BLaER1 treated with 17β-estradiol and CSF1 and Interleukin-3, amounts not matched to agents 10 nM and 100 nM (cell line): ENCODE results near the gene EMX1.

Experiments
- H3K27ac ChIP-seq, 11 experiments: shearing (Covaris generic); formaldehyde crosslinking; 2 replicates each; pipeline ENCODE4 v1.8.1; 2022
- H3K27me3 ChIP-seq, 11 experiments: shearing (Covaris generic); formaldehyde crosslinking; 2 replicates each; pipeline ENCODE4 v1.8.1; 2022
- H3K36me3 ChIP-seq, 11 experiments: shearing (Covaris generic); formaldehyde crosslinking; 2 replicates each; pipeline ENCODE4 v1.8.1; 2022
- H3K4me1 ChIP-seq, 10 experiments: shearing (Covaris generic); formaldehyde crosslinking; 2 replicates each; pipeline ENCODE4 v1.8.1; 2022
- H3K4me2 ChIP-seq, 11 experiments: shearing (Covaris generic); formaldehyde crosslinking; 2 replicates each; pipeline ENCODE4 v1.8.1; 2022
- H3K4me3 ChIP-seq, 10 experiments: shearing (Covaris generic); formaldehyde crosslinking; 2 replicates each; pipeline ENCODE4 v1.8.1; 2022
- H3K9ac ChIP-seq, 11 experiments: shearing (Covaris generic); formaldehyde crosslinking; 2 replicates each; pipeline ENCODE4 v1.8.1; 2022
- H3K9me3 ChIP-seq, 11 experiments: shearing (Covaris generic); formaldehyde crosslinking; replicated peaks in 1 of 11; 2 replicates each; pipeline ENCODE4 v1.8.1; 2022
- H4K20me1 ChIP-seq, 11 experiments: shearing (Covaris generic); formaldehyde crosslinking; 2 replicates each; pipeline ENCODE4 v1.8.1; 2022
- Cebpa-rat ChIP-seq, 11 experiments: shearing (Covaris generic); IDR thresholded peaks; 2 replicates each; pipeline ENCODE4 v1.8.1; 2022

EMX1 gene

DNA sequence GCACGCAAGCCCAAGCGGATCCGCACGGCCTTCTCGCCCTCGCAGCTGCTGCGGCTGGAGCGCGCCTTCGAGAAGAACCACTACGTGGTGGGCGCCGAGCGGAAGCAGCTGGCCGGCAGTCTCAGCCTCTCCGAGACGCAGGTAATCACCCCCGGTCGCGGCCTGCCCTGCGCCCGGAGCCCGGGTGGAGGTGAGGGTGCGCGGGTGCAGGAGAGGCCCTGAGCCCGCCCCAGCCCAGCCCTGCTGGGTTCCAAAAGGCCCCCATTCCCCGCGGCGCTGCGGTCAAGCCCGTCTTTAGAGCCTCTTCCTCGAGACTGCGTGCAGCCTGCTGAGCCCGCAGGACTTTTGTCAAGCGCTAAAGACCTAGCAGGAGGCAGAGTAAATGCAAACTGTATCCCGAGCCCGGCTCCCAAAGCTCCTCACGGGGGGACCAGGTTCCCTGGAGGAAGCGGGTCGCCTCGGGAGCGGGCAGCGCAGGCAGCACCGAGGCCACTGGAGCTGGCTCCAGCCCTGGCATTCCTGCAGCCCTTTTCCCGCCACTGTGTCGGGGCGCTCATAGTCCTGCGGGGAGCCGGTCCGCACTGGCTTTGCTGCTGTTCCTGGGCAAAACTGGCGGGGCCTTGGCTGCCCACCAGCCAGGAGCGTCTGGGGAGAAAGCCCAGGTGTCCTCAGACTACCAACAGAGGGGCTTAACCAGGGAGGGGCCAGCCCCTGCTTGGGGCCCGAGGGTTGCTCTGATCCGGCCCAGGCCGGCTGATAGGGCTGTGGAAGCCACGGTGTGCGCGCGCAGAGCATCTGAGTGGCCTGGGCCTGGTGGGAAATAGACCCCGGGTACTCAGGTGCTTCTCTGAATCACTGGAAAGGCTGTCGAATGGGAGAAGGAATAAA lies 7.3 kb downstream of the EMX1 start:
- Histone ChIP-seq H3K4me2 (peak overlapping the region; percentile 24 to 79 (median 45); a peak in 20 of 22 replicates), H3K9ac (no peak overlapping the region), H4K20me1 (peaks cover 0 to 81% (median 64%) of the 10 kb centered on the region in 11 experiments; a peak in 20 of 22 replicates), H3K27me3 (peaks cover 100% of the 10 kb centered on the region in 11 experiments), H3K4me3 (peak overlapping the region in 5 of 10 experiments; percentile 1 to 34 (median 19); a peak in 6 of 20 replicates), H3K27ac (no peak overlapping the region), H3K36me3 (no peaks in the 10 kb centered on the region), H3K4me1 (peaks cover 19 to 28% (median 24%) of the 10 kb centered on the region in 10 experiments; a peak in 19 of 20 replicates), H3K9me3 (peaks cover 0 to 8% (median 0%) of the 10 kb centered on the region in 11 experiments; a peak in 1 of 22 replicates)
- TF ChIP-seq Cebpa-rat (IDR thresholded peaks at IDR 0.05): no peak

DNA sequence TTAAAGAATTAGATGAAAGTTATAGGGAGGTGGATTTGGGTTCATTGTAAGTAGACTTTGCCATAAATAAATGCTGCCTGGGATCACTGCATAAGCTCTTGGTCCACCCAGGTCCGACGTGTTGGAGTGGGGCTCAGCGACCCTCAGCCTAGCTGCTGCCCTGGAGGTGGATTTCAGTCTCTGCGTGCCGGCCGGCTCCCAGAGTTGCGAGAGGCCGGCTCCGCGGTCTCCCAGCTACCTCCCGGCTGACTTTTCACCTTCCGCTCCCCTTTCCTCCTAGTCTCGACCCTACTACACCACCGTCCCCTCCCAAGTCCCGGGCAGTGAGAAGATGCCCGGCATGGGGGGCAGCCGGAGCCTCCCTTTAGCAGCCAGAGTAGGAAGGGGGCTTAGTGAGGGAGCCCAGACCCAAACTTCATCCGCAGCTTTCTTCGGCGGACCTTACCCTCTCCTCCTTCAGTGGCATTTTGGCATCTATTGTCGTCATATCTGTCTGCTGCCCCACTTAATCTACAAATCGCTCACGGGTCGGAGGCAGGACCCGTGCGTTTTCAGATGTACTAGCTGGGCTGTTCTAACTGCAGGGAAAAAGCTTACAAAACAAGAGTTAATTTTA lies 8.1 kb downstream of the EMX1 start:
- H3K27ac ChIP-seq: no peak overlapping the region
- no peak overlapping the region for H3K4me3 ChIP-seq
- peaks cover 0 to 73% (median 55%) of the 10 kb centered on the region in 11 experiments; a peak in 19 of 22 replicates for H4K20me1 ChIP-seq
- H3K27me3 ChIP-seq: peaks cover 97 to 100% (median 100%) of the 10 kb centered on the region in 11 experiments
- H3K4me2 ChIP-seq: no peak overlapping the region
- peaks cover 12 to 20% (median 16%) of the 10 kb centered on the region in 10 experiments; a peak in 18 of 20 replicates for H3K4me1 ChIP-seq
- H3K36me3 ChIP-seq: no peaks in the 10 kb centered on the region
- no peak overlapping the region for H3K9ac ChIP-seq
- peaks cover 0 to 8% (median 0%) of the 10 kb centered on the region in 11 experiments; a peak in 1 of 22 replicates for H3K9me3 ChIP-seq
- TF ChIP-seq Cebpa-rat (IDR thresholded peaks at IDR 0.05): no peak

DNA sequence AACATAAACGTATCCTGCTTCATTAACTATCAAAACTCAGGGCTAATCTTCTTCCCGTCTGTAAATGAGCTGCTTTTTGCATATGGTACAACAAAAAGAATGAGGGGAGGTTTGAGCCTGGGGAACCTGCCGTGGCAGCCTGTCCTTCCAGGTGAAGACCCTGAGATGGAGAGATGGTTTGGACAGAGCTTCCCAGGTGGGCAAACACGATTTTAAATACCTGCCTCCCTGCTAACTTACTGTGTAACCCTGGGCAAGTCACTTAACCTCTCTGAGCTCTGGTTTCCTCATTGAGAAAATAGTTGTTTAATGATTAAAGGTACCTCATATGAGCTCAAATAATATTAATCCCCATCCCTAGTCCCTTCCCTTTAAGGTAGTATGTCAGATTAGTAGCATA lies 9.0 kb downstream of the EMX1 start:
- Histone ChIP-seq H4K20me1 (peaks cover 0 to 64% (median 46%) of the 10 kb centered on the region in 11 experiments; a peak in 19 of 22 replicates), H3K4me3 (no peak overlapping the region), H3K9me3 (peaks cover 0 to 8% (median 0%) of the 10 kb centered on the region in 11 experiments; a peak in 1 of 22 replicates), H3K9ac (no peak overlapping the region), H3K4me1 (peaks cover 11 to 18% (median 14%) of the 10 kb centered on the region in 10 experiments; a peak in 19 of 20 replicates), H3K27ac (no peak overlapping the region), H3K4me2 (no peak overlapping the region), H3K27me3 (peaks cover 88 to 100% (median 96%) of the 10 kb centered on the region in 11 experiments), H3K36me3 (no peaks in the 10 kb centered on the region)
- TF ChIP-seq Cebpa-rat (IDR thresholded peaks at IDR 0.05): no peak

DNA sequence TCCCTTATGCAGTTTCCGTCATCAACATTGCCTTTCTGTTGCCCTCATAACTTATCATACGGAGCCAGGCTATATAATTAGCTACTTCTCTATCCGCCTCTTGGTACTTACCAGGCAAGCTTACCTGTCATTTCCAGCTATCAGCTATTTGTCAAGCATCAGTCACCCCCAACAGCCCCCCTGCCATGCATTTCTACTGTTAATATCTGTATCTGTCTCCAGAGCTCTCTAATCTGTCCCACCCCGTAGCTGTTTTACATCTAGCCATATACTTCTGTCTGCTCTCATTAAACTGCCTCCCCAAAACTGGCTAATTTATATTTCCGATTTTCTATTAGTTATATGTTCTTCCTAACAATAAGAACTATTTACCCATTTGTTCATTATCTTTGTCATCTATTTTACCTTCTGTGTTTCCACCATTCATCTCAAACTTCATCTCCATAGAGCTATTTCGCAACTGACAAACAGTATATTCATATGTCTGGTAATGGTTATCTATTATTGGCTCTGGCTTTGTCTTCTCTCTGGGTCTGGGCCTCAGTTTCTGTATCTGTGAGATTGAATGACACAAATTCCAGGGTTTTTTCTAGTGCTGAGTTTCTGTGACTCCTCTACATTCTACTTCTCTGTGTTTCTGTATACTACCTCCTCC lies 9.6 kb downstream of the EMX1 start:
- Histone ChIP-seq H3K36me3 (no peaks in the 10 kb centered on the region), H3K4me3 (no peak overlapping the region), H3K9ac (no peak overlapping the region), H4K20me1 (peaks cover 0 to 64% (median 41%) of the 10 kb centered on the region in 11 experiments; a peak in 19 of 22 replicates), H3K27ac (no peak overlapping the region), H3K4me2 (no peak overlapping the region), H3K4me1 (peaks cover 16 to 23% (median 19%) of the 10 kb centered on the region in 10 experiments), H3K27me3 (peaks cover 83 to 96% (median 91%) of the 10 kb centered on the region in 11 experiments), H3K9me3 (peaks cover 0 to 8% (median 0%) of the 10 kb centered on the region in 11 experiments; a peak in 1 of 22 replicates)
- TF ChIP-seq Cebpa-rat (IDR thresholded peaks at IDR 0.05): peak in 2 of 11 experiments; percentile 20 to 46; a peak in 1 of 22 replicates

DNA sequence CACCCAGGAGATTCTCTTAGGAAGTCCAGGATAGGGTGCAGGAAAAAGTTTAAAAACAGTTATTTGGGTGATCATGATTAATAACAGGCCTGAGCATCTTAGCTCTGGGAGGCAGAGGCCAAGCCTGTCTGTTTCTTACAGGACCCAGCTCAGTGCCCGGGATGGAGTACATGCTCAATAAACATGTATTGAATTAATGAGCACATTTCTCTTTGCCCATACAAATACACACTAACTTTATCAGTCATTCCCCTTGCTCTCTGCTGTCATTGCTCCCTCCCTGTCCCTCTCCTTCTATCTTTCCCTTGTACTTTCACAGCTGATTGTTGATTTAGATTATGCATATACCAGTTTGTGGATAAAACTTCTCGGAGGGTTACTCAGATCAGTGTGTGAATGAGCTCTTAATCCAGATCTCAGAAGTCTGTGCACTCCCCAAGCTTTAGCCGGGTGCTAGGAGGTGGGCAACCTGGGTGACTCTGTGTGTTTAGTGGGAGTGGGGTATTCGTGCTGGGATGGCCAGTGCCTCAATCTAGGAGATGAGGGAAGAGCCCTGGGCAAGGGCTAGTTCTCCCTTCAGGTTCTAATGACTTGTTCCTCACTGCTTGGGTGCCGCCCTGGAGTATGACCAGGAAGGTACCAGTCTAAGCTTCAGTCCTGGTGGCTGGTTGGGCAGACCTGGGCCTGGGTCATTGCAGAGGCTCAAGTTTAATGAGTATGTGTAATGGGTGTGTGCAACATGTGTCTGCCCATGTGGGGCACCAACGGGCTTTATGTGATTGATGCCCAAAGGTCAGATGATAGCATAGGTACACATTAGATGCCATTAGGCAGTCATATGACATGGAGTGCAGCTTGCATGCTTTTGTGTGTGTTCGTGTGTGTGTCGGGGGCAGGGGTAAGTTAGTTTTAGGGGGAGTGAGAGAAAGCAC lies 10.6 kb downstream of the EMX1 start:
- Histone ChIP-seq H3K27ac (no peak overlapping the region), H3K36me3 (no peaks in the 10 kb centered on the region), H3K4me2 (no peak overlapping the region), H3K4me3 (no peak overlapping the region), H3K9me3 (peaks cover 0 to 8% (median 0%) of the 10 kb centered on the region in 11 experiments; a peak in 1 of 22 replicates), H3K27me3 (peaks cover 76 to 86% (median 81%) of the 10 kb centered on the region in 11 experiments), H3K4me1 (peaks cover 18 to 33% (median 28%) of the 10 kb centered on the region in 10 experiments), H3K9ac (no peak overlapping the region), H4K20me1 (peaks cover 0 to 63% (median 33%) of the 10 kb centered on the region in 11 experiments; a peak in 19 of 22 replicates)
- TF ChIP-seq Cebpa-rat (IDR thresholded peaks at IDR 0.05): no peak

DNA sequence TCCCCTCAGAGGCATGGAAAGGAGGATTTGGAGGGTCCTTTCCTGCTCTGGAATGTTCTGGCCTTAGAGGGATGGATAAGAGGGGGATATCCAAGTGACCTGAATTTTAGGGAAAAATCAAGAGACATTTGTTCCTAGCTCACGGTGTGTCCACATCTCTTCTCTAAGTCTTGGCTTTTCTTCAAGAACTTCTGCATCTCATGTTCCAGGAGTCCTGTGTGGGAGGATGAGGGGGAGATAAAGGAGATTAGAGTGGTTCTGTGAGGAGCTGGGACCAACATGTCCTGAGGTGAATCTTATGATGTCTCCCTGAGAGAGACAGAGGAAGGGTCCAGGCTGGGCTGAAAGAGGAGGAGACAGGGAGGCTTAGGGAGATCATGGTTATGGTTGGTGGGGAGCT lies 11.7 kb downstream of the EMX1 start:
- H3K27me3 ChIP-seq: peaks cover 65 to 75% (median 70%) of the 10 kb centered on the region in 11 experiments

DNA sequence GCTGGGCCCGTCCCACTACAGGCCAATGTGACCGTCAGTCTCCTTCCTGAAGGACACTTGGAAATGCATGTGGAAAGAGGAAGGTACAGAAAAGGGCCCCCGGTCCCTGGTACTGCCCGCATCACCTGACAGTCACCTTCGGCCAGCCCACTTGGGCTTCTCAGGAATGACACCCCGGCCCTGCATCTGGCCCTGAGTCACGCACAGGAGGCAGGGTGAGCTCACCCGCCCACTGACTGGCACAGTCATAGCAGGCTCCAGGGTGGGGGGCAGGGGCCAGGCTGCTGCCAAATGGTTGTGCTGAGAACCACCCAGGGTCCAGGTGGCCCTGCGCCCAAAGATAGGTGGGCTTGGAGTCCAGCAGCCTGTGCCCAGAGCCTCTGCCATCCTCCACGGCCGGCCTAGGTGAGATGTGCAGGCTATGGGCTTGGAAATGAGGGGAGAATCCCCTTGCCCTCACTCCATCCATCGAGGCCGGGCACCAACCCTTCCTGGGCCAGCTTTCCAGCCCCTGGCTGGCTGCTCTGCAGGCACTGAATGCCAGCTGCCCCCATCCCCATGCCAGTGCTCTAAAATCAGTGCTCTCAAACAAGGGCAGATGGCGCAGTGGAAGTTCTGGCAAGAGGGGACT lies 14.1 kb downstream of the EMX1 start:
- no peak overlapping the region for H3K4me3 ChIP-seq
- no peak for TF ChIP-seq Cebpa-rat (IDR thresholded peaks at IDR 0.05)
- H3K36me3 ChIP-seq: no peaks in the 10 kb centered on the region
- peaks cover 0 to 37% (median 4%) of the 10 kb centered on the region in 11 experiments; a peak in 10 of 22 replicates for H4K20me1 ChIP-seq
- peak overlapping the region in 10 of 11 experiments; percentile 27 to 94 (median 71); a peak in 20 of 22 replicates for H3K4me2 ChIP-seq
- H3K27ac ChIP-seq: no peak overlapping the region
- H3K4me1 ChIP-seq: peaks cover 5 to 54% (median 46%) of the 10 kb centered on the region in 10 experiments; a peak in 19 of 20 replicates
- peaks cover 42 to 55% (median 47%) of the 10 kb centered on the region in 11 experiments for H3K27me3 ChIP-seq
- H3K9ac ChIP-seq: no peak overlapping the region; a peak in 1 of 22 replicates
- H3K9me3 ChIP-seq: no peaks in the 10 kb centered on the region

More for the DNA sequence above, 11.7 kb downstream of the EMX1 start:
- no peak overlapping the region for H3K27ac ChIP-seq
- no peak overlapping the region for H3K9ac ChIP-seq
- TF ChIP-seq Cebpa-rat (IDR thresholded peaks at IDR 0.05): no peak
- H3K4me1 ChIP-seq: peaks cover 14 to 38% (median 35%) of the 10 kb centered on the region in 10 experiments
- no peak overlapping the region for H3K4me3 ChIP-seq
- H3K9me3 ChIP-seq: no peaks in the 10 kb centered on the region
- H3K4me2 ChIP-seq: no peak overlapping the region
- H4K20me1 ChIP-seq: peaks cover 0 to 52% (median 24%) of the 10 kb centered on the region in 11 experiments; a peak in 19 of 22 replicates
- H3K36me3 ChIP-seq: no peaks in the 10 kb centered on the region
